Breast epithelium (tissue), 3 donors: Measurements from ENCODE around the gene LYSMD3.

Source experiments
- CTCF ChIP-seq, 3 donors: fragments of 450-650 bp; IDR thresholded peaks; one replicate each; pipeline ENCODE4 v1.5.1; 2016 to 2017; ENCODE audit warnings: antibody characterized with exemption in 3 of 3, mild to moderate bottlenecking in 3 of 3, moderate library complexity in 3 of 3
- POLR2A ChIP-seq: fragments of 450-650 bp; IDR thresholded peaks from one replicate; pipeline ENCODE4 v1.6.1; 2016; ENCODE audit warnings: antibody characterized with exemption, mild to moderate bottlenecking, moderate library complexity

DNA sequence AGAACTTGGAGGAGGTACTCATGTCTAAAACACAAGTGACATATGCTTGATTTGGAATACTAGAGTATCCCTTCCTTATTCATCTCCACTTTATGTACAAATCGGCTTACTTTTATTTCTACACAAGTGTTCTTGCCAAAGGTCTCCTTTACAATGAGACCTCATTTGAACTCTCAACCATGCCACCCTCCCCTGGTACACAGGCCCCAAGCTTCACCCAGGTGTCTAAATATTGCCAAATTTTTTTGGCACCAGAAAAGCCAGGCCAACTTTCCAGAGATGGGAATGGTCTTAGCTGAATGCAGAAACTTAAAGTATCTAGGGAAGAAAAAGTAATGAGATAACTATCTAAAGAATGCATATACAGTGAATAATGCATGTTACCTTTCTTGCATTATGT lies 18.9 kb downstream of the LYSMD3 start:
- TF ChIP-seq CTCF (IDR thresholded peaks at IDR 0.05): no peak
- no peak for TF ChIP-seq POLR2A
